ENCODE results near the gene IL11. TPM values are rescaled to one million over a fixed set of nuclear protein-coding genes. Genes with fewer than 3 reads are reported as not detected.

The IL11 gene
- total and polyA plus RNA-seq, 2 donors (not counting 3 experiments of a cell fraction or from before 2014, with no cell fraction given), result not detected

DNA sequence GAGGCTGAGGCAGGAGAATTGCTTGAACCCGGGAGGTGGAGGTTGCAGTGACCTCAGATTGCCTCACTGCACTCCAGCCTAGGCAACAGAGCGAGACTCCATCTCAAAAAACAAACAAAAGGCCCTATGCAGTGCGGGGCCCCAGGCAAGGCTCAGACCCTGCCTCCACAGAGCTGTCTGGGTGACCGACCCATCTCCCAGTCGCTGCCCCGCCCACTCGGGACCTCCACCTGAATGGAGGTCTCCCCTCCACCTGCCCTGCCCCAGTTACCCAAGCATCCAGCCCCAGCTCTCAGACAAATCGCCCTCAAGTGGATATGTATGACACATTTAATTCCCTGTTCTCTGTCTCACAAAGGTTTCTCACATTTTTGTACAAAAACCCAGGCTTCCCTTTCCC, 5.0 kb downstream of the IL11 start:
- FAIRE-seq (no peak), DNase-seq (ENCODE audit: low read depth, low spot score) (no peak)
- H3K36me3 ChIP-seq (ENCODE audit: control insufficient read depth in 2 of 2, extremely low read depth in 1 of 2, insufficient read depth in 2 of 2, low read length in 2 of 2), result no peaks in the 10 kb centered on the region
- ChIA-PET CTCF (interaction anchor here (1.2 kb wide), 2 partner anchors 10 to 102 kb away, joined by 3 read pairs; no protein-coding TSS in a partner anchor), POLR2A (no interaction called here)
- intact Hi-C loops (cut with micrococcal nuclease) (no loop called here), dilution Hi-C loops (cut with MboI; ENCODE audit: extremely low pct_ligation_motif_present, low sequenced_read_pairs) (no loop called here)
- no peak overlapping the region for H2AFZ ChIP-seq (ENCODE audit: low read depth, low read length)
- H3K27ac ChIP-seq (ENCODE audit: insufficient read depth, low read depth, low read length), result no peak overlapping the region
- BruUV-seq (replicated peaks), result no TSS peak
- peaks cover 3% of the 10 kb centered on the region for H3K4me1 ChIP-seq (ENCODE audit: control insufficient read depth, extremely low read depth, insufficient read depth, low read length)
- H3K27me3 ChIP-seq (ENCODE audit: control insufficient read depth in 2 of 2, insufficient read depth in 2 of 2, low read length in 2 of 2), result peaks cover 5 to 13% of the 10 kb centered on the region in 2 experiments
- H3K9me1 ChIP-seq (replicated peaks; ENCODE audit: control insufficient read depth, extremely low read depth, insufficient read depth, low read length), result no peaks in the 10 kb centered on the region
- no peaks in the 10 kb centered on the region for H4K20me1 ChIP-seq (replicated peaks; ENCODE audit: control insufficient read depth, extremely low read depth, insufficient read depth, low read length)
- H3K9me3 ChIP-seq (replicated peaks; ENCODE audit: control insufficient read depth, insufficient read depth, low read length), result no peaks in the 10 kb centered on the region
- TF ChIP-seq, protein P1, sequence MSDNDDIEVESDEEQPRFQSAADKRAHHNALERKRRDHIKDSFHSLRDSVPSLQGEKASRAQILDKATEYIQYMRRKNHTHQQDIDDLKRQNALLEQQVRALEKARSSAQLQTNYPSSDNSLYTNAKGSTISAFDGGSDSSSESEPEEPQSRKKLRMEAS (IDR thresholded peaks at IDR 0.05; ENCODE audit: insufficient read depth, insufficient read length), result no peak
- TF ChIP-seq FOS (IDR thresholded peaks at IDR 0.05; ENCODE audit: borderline replicate concordance, insufficient read depth, low read length) (no peak), MYC (IDR thresholded peaks at IDR 0.05; ENCODE audit: low read depth, low read length) (no peak), JUN (IDR thresholded peaks at IDR 0.05; ENCODE audit: borderline replicate concordance, insufficient read depth, insufficient read length, low read depth) (no peak), POLR2A (IDR thresholded peaks at IDR 0.05; ENCODE audit: low read depth, low read length) (no peak), POLR2AphosphoS5 (IDR thresholded peaks at IDR 0.05; ENCODE audit: insufficient read depth, low read depth, low read length) (no peak), GATA2 (IDR thresholded peaks at IDR 0.05; ENCODE audit: insufficient read depth, insufficient read length, low read depth, low read length) (no peak), EZH2 (IDR thresholded peaks at IDR 0.05; ENCODE audit: borderline replicate concordance, low read depth, low read length, severe bottlenecking) (no peak)
- TF ChIP-seq, protein P2, sequence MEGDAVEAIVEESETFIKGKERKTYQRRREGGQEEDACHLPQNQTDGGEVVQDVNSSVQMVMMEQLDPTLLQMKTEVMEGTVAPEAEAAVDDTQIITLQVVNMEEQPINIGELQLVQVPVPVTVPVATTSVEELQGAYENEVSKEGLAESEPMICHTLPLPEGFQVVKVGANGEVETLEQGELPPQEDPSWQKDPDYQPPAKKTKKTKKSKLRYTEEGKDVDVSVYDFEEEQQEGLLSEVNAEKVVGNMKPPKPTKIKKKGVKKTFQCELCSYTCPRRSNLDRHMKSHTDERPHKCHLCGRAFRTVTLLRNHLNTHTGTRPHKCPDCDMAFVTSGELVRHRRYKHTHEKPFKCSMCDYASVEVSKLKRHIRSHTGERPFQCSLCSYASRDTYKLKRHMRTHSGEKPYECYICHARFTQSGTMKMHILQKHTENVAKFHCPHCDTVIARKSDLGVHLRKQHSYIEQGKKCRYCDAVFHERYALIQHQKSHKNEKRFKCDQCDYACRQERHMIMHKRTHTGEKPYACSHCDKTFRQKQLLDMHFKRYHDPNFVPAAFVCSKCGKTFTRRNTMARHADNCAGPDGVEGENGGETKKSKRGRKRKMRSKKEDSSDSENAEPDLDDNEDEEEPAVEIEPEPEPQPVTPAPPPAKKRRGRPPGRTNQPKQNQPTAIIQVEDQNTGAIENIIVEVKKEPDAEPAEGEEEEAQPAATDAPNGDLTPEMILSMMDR (IDR thresholded peaks at IDR 0.05; ENCODE audit: extremely low read depth in 1 of 2, insufficient read depth in 1 of 2, low read depth in 1 of 2, low read length in 2 of 2), result no peak
- no peak overlapping the region for H3K4me3 ChIP-seq (replicated peaks in 1 of 3; ENCODE audit: insufficient read depth in 1 of 3, low read depth in 1 of 3, low read length in 3 of 3)
- H3K9ac ChIP-seq (replicated peaks; ENCODE audit: extremely low read depth, insufficient read depth, low read length), result no peak overlapping the region
- H3K79me2 ChIP-seq (ENCODE audit: control insufficient read depth, insufficient read depth, low read length), result no peaks in the 10 kb centered on the region
- H3K4me2 ChIP-seq (ENCODE audit: insufficient read depth, low read length), result no peak overlapping the region
